Measurements from ENCODE around the gene PPP2R3C. TPM values are rescaled to one million over a fixed set of nuclear protein-coding genes. Genes with fewer than 3 reads are reported as not detected.

PPP2R3C gene
- total and polyA plus RNA-seq, 2 of the 4 experiments (the other 2 are of a cell fraction) = 15.9 to 17.0 TPM

DNA sequence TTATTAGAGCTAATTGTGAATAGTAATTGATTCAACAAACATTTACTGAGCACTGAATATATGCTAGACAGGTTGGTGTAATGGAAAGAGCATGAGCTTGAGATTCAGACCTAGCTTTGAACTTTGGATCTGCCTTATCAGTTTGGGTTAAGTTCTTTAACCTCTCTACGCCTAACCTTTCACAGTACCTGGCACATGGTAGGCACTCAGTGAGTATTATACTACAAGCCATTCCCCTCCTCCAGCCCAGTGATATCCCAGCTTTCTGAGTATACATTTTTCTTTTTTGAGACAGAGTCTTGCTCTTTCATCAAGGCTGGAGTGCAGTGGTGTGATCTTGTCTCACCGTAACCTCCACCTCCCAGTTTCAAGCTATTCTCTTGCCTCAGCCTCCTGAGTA lies 43.7 kb downstream of the PPP2R3C start:
- Histone ChIP-seq H2BK20ac (ENCODE audit: low read depth, low read length) (no peak overlapping the region), H4K8ac (ENCODE audit: low read depth in 2 of 2, low read length in 2 of 2) (no peak overlapping the region), H3K14ac (replicated peaks; ENCODE audit: low read depth, low read length) (no peak overlapping the region), H4K20me1 (ENCODE audit: insufficient read depth, low read length) (no peaks in the 10 kb centered on the region), H3K36me3 (ENCODE audit: control insufficient read depth, insufficient read depth, low read length) (peaks cover 12% of the 10 kb centered on the region), H2BK120ac (ENCODE audit: low read depth, low read length) (no peak overlapping the region), H3K4me3 (ENCODE audit: insufficient read depth, low read depth, low read length) (no peak overlapping the region), H4K5ac (ENCODE audit: low read depth, low read length) (no peak overlapping the region), H2BK15ac (ENCODE audit: low read depth, low read length) (no peak overlapping the region), H3K9me1 (ENCODE audit: insufficient read depth, low read length) (no peaks in the 10 kb centered on the region), H3K23ac (ENCODE audit: low read depth, low read length) (no peak overlapping the region), H2AK9ac (replicated peaks; ENCODE audit: low read depth, low read length, poor library complexity) (no peak overlapping the region), H2BK5ac (ENCODE audit: low read depth, low read length, poor library complexity, severe bottlenecking) (no peak overlapping the region), H3K9ac (ENCODE audit: low read depth, low read length) (no peak overlapping the region), H2AFZ (replicated peaks; ENCODE audit: low read length, poor library complexity) (no peak overlapping the region), H3K4me1 (ENCODE audit: control insufficient read depth, insufficient read depth, low read length) (no peaks in the 10 kb centered on the region), H2AK5ac (ENCODE audit: low read depth, low read length) (no peak overlapping the region), H3K56ac (ENCODE audit: extremely low read depth, insufficient read depth, low read length) (no peak overlapping the region), H3K27me3 (ENCODE audit: control insufficient read depth, insufficient read depth, low read length) (no peaks in the 10 kb centered on the region), H3K79me1 (ENCODE audit: low read depth in 1 of 2, low read length in 2 of 2) (peaks cover 6 to 8% of the 10 kb centered on the region in 2 experiments; a peak in 3 of 4 replicates), H3K27ac (ENCODE audit: insufficient read depth, low read length) (no peak overlapping the region), H3K4me2 (ENCODE audit: low read depth, low read length) (no peak overlapping the region), H3K4ac (ENCODE audit: low read depth, low read length) (no peak overlapping the region), H3K9me3 (ENCODE audit: control insufficient read depth, insufficient read depth, low read length) (no peaks in the 10 kb centered on the region), H3K18ac (ENCODE audit: low read depth, low read length) (no peak overlapping the region), H4K91ac (ENCODE audit: insufficient read depth, low read depth, low read length) (no peak overlapping the region)
- dilution Hi-C loops (cut with HindIII; ENCODE audit: low sequenced_read_pairs, unreplicated experiment) = no loop called here
- intact Hi-C loops (cut with micrococcal nuclease) = no loop called here
- no peak for ATAC-seq (ENCODE audit: low read depth)
- no TSS peak for BruUV-seq (replicated peaks)
- ChIA-PET CTCF (no interaction called here), POLR2A (ENCODE audit: unreplicated experiment) (no interaction called here)
- TF ChIP-seq MXI1 (IDR thresholded peaks at IDR 0.05; ENCODE audit: borderline replicate concordance, low read depth, low read length) = no peak
- no peak for TF ChIP-seq MAZ (IDR thresholded peaks at IDR 0.05; ENCODE audit: borderline replicate concordance, low read depth, low read length)
- TF ChIP-seq NFE2L2 (IDR thresholded peaks at IDR 0.05; ENCODE audit: low read depth, low read length) = no peak
- TF ChIP-seq POLR2A (IDR thresholded peaks at IDR 0.05; ENCODE audit: low read depth, low read length) = no peak
- TF ChIP-seq SMC3 (IDR thresholded peaks at IDR 0.05; ENCODE audit: low read depth, low read length) = no peak
- TF ChIP-seq BHLHE40 (IDR thresholded peaks at IDR 0.05; ENCODE audit: low read depth, low read length) = no peak
- no peak for TF ChIP-seq RFX5 (IDR thresholded peaks at IDR 0.05; ENCODE audit: low read depth, low read length)
- in situ Hi-C loops (cut with MboI; ENCODE audit: low sequenced_read_pairs) = no loop called here
- no CpG with 5 or more reads among the region's 2 CpGs for WGBS, 2 experiments (ENCODE audit: extremely low coverage in 2 of 2, insufficient read length in 1 of 2)
- DNase-seq = no peak
